Measurements from ENCODE around the gene SERPINE2. TPM values are rescaled to one million over a fixed set of nuclear protein-coding genes. Genes with fewer than 3 reads are reported as not detected.
A peak's percentile ranks its signal among the peaks of the same experiment; 100 is the strongest.

The SERPINE2 gene
- total RNA-seq, 6 experiments from 2014 or later, result 145 to 385 (median 169) TPM

- no peak for DNase-seq
- Mint-ChIP-seq H3K36me3 (ENCODE audit: low read depth) (peaks cover 47% of the 10 kb centered on the region), H3K4me1 (ENCODE audit: low read depth) (peaks cover 39% of the 10 kb centered on the region), H3K4me3 (no peak overlapping the region), H3K27me3 (ENCODE audit: insufficient read depth) (peaks cover 2% of the 10 kb centered on the region; the same call in 1 of the 2 replicates), H3K27ac (no peak overlapping the region), H3K9me3 (no peaks in the 10 kb centered on the region)
- TF ChIP-seq CTCF (IDR thresholded peaks at IDR 0.05), result no peak
Observed at GRCh38 chr2:223996391-223996790, 42.7 kb downstream of the SERPINE2 start.

GRCh38 chr2:223995569-223995968 lies 43.5 kb downstream of the SERPINE2 start:
- TF ChIP-seq CTCF (IDR thresholded peaks at IDR 0.05), result no peak

GRCh38 chr2:223994562-223995162 lies 44.4 kb downstream of the SERPINE2 start:
- H3K4me1 Mint-ChIP-seq (ENCODE audit: low read depth), result peaks cover 39% of the 10 kb centered on the region
- H3K27ac Mint-ChIP-seq, result no peak overlapping the region
- H3K4me3 Mint-ChIP-seq, result no peak overlapping the region
- no peaks in the 10 kb centered on the region for H3K9me3 Mint-ChIP-seq
- TF ChIP-seq CTCF (IDR thresholded peaks at IDR 0.05), result no peak
- H3K36me3 Mint-ChIP-seq (ENCODE audit: low read depth), result peaks cover 30% of the 10 kb centered on the region
- DNase-seq, result no peak
- H3K27me3 Mint-ChIP-seq (ENCODE audit: insufficient read depth), result peaks cover 2% of the 10 kb centered on the region; the same call in 1 of the 2 replicates

More at GRCh38 chr2:223995569-223995968, 43.5 kb downstream of the SERPINE2 start:
- DNase-seq, result peak; percentile 24
- Mint-ChIP-seq H3K27ac (peak overlapping the region; percentile 70), H3K4me1 (ENCODE audit: low read depth) (peaks cover 39% of the 10 kb centered on the region), H3K36me3 (ENCODE audit: low read depth) (peaks cover 40% of the 10 kb centered on the region), H3K27me3 (ENCODE audit: insufficient read depth) (peaks cover under 1% of the 10 kb centered on the region; the same call in 1 of the 2 replicates), H3K9me3 (no peaks in the 10 kb centered on the region), H3K4me3 (no peak overlapping the region)

- Mint-ChIP-seq H3K4me1 (ENCODE audit: low read depth) (peaks cover 36% of the 10 kb centered on the region), H3K9me3 (no peaks in the 10 kb centered on the region), H3K36me3 (ENCODE audit: low read depth) (peaks cover 30% of the 10 kb centered on the region), H3K27ac (peak overlapping the region; percentile 27; the same call in 1 of the 2 replicates), H3K4me3 (no peak overlapping the region), H3K27me3 (ENCODE audit: insufficient read depth) (peaks cover 2% of the 10 kb centered on the region; the same call in 1 of the 2 replicates)
- peak; percentile 92 for TF ChIP-seq CTCF (IDR thresholded peaks at IDR 0.05)
- peak; percentile 66 for DNase-seq
Observed at GRCh38 chr2:223993634-223994232, 45.4 kb downstream of the SERPINE2 start.

- Mint-ChIP-seq H3K4me3 (no peak overlapping the region), H3K27me3 (ENCODE audit: insufficient read depth) (peaks cover 2% of the 10 kb centered on the region; the same call in 1 of the 2 replicates), H3K27ac (no peak overlapping the region), H3K36me3 (ENCODE audit: low read depth) (peaks cover 16% of the 10 kb centered on the region), H3K9me3 (no peaks in the 10 kb centered on the region), H3K4me1 (ENCODE audit: low read depth) (peaks cover 20% of the 10 kb centered on the region)
- DNase-seq, result no peak
- no peak for TF ChIP-seq CTCF (IDR thresholded peaks at IDR 0.05)
Observed at GRCh38 chr2:223991611-223992010, 47.5 kb downstream of the SERPINE2 start.
